OCI-LY7 (cell line): ENCODE results near the gene GADD45GIP1. TPM values are rescaled to one million over a fixed set of nuclear protein-coding genes. Genes with fewer than 3 reads are reported as not detected.
A peak's percentile ranks its signal among the peaks of the same experiment; 100 is the strongest.

Experiments
- BruUV-seq: library from RNA; stranded (reverse); fragments of 400-500 nt; replicated peaks from 2 replicates; lab custom pipeline; 2021; lab: Mats Ljungman, UMichigan
- CTCF ChIA-PET: fragments of 300-600 bp; sonication (Branson Sonifier 250); formaldehyde crosslinking; loops from one replicate; lab custom pipeline; 2022; ENCODE audit warnings: antibody characterized with exemption; ENCODE audit not compliant: unreplicated experiment; lab: Charles Lee
- POLR2A ChIA-PET: fragments of 300-600 bp; sonication (Branson Sonifier 250); formaldehyde crosslinking; loops from one replicate; lab custom pipeline; 2022; ENCODE audit warnings: antibody characterized with exemption; lab: Charles Lee
- DNase-seq: peaks from one replicate; pipeline ENCODE4 v3.0.0-alpha.2; 2015; ENCODE audit warnings: low spot score
- H2AFZ ChIP-seq: fragments of 200-600 bp; sonication (generic), shearing (Covaris generic); 2 replicates; pipeline ENCODE4 v1.6.1; 2014; ENCODE audit warnings: mild to moderate bottlenecking, antibody characterized with exemption, low read length, moderate library complexity
- H3K27ac ChIP-seq: fragments of 200-600 bp; sonication (generic); 2 replicates; pipeline ENCODE4 v1.5.1; 2014; ENCODE audit warnings: mixed run types, low read depth, mild to moderate bottlenecking, moderate library complexity, low read length, inconsistent platforms; ENCODE audit not compliant: poor library complexity, severe bottlenecking
- H3K36me3 ChIP-seq: fragments of 200-600 bp; sonication (generic); 2 replicates; pipeline ENCODE4 v1.6.1; 2014; ENCODE audit warnings: mild to moderate bottlenecking, antibody characterized with exemption, low read length, moderate library complexity, mixed read lengths; ENCODE audit not compliant: insufficient read depth
- H3K4me1 ChIP-seq: fragments of 200-600 bp; sonication (generic); 2 replicates; pipeline ENCODE4 v1.5.1; 2014; ENCODE audit warnings: mild to moderate bottlenecking, low read length; ENCODE audit not compliant: insufficient read depth, poor library complexity, severe bottlenecking
- H3K4me2 ChIP-seq: fragments of 200-600 bp; sonication (generic); 2 replicates; pipeline ENCODE4 v1.6.1; 2014; ENCODE audit warnings: mild to moderate bottlenecking, low read length
- H3K4me3 ChIP-seq: fragments of 200-600 bp; sonication (generic); 2 replicates; pipeline ENCODE4 v1.5.1; 2014; ENCODE audit warnings: mild to moderate bottlenecking, low read depth, low read length; ENCODE audit not compliant: poor library complexity, severe bottlenecking
- H3K79me2 ChIP-seq: fragments of 200-600 bp; sonication (generic); 2 replicates; pipeline ENCODE4 v1.6.1; 2016; ENCODE audit warnings: low read depth, mild to moderate bottlenecking, low read length, moderate library complexity, mixed read lengths; ENCODE audit not compliant: insufficient read depth
- H3K9me2 ChIP-seq: fragments of 200-600 bp; sonication (generic); 2 replicates; pipeline ENCODE4 v1.6.1; 2016; ENCODE audit warnings: mild to moderate bottlenecking, low read length, mixed read lengths; ENCODE audit not compliant: insufficient read depth
- H3K9me3 ChIP-seq: fragments of 200-600 bp; sonication (generic); 2 replicates; pipeline ENCODE4 v1.6.1; 2014; ENCODE audit warnings: mild to moderate bottlenecking, mixed run types, low read length, mixed read lengths
- H4K20me1 ChIP-seq: fragments of 200-600 bp; sonication (generic); 2 replicates; pipeline ENCODE4 v1.6.1; 2014; ENCODE audit warnings: mild to moderate bottlenecking, antibody characterized with exemption, low read length, moderate library complexity, mixed read lengths; ENCODE audit not compliant: insufficient read depth
- EZH2phosphoT487 ChIP-seq: fragments of 200-600 bp; sonication (generic); IDR thresholded peaks from 2 replicates; pipeline ENCODE4 v1.6.1; 2018; ENCODE audit warnings: low read depth, borderline replicate concordance, mild to moderate bottlenecking, mixed run types, antibody characterized with exemption, low read length, moderate library complexity, mixed read lengths
- intact Hi-C: fragments of 100-400 bp; cut with micrococcal nuclease; formaldehyde crosslinking; loops from one replicate; pipeline ENCODE4 v1.10.0; 2022; ENCODE audit not compliant: unreplicated experiment
- total RNA-seq, 2 experiments: library from RNA; depleted of rRNA in 1 of 2; stranded (reverse); fragments of >200 nt in 1 of 2; shearing (Covaris generic) in 1 of 2; gene quantifications; 2 replicates each; pipeline ENCODE4 v1.2.3, GENCODE V29; 2014 to 2022
- TF ChIP-seq, protein P1 (sequence below): fragments of 200-600 bp; sonication (generic); conservative IDR thresholded peaks from 2 replicates; pipeline ENCODE4 v1.5.1; 2014; ENCODE audit warnings: mild to moderate bottlenecking, antibody characterized with exemption, low read length, moderate library complexity, mixed read lengths

Gene GADD45GIP1
- total RNA-seq, 2 experiments from 2014 or later = 29.5 to 32.4 TPM

DNA sequence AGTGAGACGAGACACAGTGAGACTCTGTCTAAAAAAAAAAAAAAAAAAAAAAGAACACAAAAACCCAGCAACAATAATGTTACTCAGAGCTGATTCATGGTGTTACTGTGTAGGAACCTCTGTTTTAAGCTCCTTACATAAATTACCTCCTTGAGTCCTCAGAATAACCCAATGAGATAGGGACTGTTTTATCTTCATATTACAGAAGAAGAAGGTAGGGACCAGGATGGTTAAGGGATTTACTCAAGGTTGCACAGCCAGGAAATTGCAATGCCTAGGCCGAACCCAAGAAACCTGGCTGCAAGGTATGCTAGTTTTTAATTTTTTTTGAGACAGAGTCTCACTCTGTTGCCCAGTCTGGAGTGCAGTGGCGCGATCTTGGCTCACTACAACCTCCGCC lies 10.9 kb upstream of the GADD45GIP1 start:
- Histone ChIP-seq H3K9me3 (no peaks in the 10 kb centered on the region), H3K4me1 (peaks cover 6% of the 10 kb centered on the region), H4K20me1 (no peaks in the 10 kb centered on the region), H3K27ac (no peak overlapping the region), H3K4me3 (no peak overlapping the region), H3K9me2 (no peaks in the 10 kb centered on the region), H3K36me3 (no peaks in the 10 kb centered on the region), H2AFZ (no peak overlapping the region), H3K4me2 (no peak overlapping the region), H3K79me2 (no peaks in the 10 kb centered on the region)
- TF ChIP-seq EZH2phosphoT487 = no peak
- TF ChIP-seq, protein P1, sequence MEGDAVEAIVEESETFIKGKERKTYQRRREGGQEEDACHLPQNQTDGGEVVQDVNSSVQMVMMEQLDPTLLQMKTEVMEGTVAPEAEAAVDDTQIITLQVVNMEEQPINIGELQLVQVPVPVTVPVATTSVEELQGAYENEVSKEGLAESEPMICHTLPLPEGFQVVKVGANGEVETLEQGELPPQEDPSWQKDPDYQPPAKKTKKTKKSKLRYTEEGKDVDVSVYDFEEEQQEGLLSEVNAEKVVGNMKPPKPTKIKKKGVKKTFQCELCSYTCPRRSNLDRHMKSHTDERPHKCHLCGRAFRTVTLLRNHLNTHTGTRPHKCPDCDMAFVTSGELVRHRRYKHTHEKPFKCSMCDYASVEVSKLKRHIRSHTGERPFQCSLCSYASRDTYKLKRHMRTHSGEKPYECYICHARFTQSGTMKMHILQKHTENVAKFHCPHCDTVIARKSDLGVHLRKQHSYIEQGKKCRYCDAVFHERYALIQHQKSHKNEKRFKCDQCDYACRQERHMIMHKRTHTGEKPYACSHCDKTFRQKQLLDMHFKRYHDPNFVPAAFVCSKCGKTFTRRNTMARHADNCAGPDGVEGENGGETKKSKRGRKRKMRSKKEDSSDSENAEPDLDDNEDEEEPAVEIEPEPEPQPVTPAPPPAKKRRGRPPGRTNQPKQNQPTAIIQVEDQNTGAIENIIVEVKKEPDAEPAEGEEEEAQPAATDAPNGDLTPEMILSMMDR = no peak
- BruUV-seq = no TSS peak
- POLR2A ChIA-PET = interaction anchor here (0.7 kb wide), 1 partner anchor 201 kb away, joined by 3 read pairs; no protein-coding TSS in a partner anchor
- CTCF ChIA-PET = no interaction called here
- intact Hi-C loops = no loop called here
- no peak for DNase-seq

DNA sequence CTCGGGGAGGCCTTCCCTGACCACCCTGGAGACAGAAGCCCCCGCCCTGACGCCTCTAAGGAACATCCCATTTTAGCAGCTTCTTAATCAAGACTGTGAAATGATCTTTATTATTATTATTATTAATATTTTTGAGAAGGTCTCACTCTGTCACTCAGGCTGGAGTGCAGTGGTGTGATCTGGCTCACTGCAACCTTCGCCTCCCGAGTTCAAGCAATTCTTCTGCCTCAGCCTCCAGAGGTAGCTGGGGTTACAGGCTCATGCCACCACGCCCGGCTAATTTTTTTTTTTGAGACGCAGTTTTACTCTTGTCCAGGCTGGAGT lies 8.8 kb upstream of the GADD45GIP1 start:
- POLR2A ChIA-PET = interaction anchor here (0.6 to 1.0 kb wide), 5 partner anchors 11 to 75 kb away, joined by 3 to 5 read pairs (median 4); partner anchors contain the start of genes FARSA and GCDH
- H3K4me3 ChIP-seq = peak overlapping the region; percentile 65
- no peaks in the 10 kb centered on the region for H3K9me3 ChIP-seq
- peak overlapping the region; percentile 54 for H3K27ac ChIP-seq
- peak overlapping the region; percentile 94 for H2AFZ ChIP-seq
- no TSS peak for BruUV-seq
- H3K9me2 ChIP-seq = no peaks in the 10 kb centered on the region
- H3K36me3 ChIP-seq = no peaks in the 10 kb centered on the region
- H3K4me2 ChIP-seq = peak overlapping the region; percentile 74
- TF ChIP-seq, protein P1 = no peak
- TF ChIP-seq EZH2phosphoT487 = no peak
- intact Hi-C loops = loop anchor here (1.0 kb wide), 1 partner anchor 80 kb away; no protein-coding TSS in a partner anchor
- H3K79me2 ChIP-seq = no peaks in the 10 kb centered on the region
- CTCF ChIA-PET = interaction anchor here (0.5 to 1.9 kb wide), 11 partner anchors 10 to 221 kb away, joined by 3 to 13 read pairs (median 5); partner anchors contain the start of gene FARSA
- no peak for DNase-seq
- H4K20me1 ChIP-seq = no peaks in the 10 kb centered on the region
- H3K4me1 ChIP-seq = peaks cover 6% of the 10 kb centered on the region

DNA sequence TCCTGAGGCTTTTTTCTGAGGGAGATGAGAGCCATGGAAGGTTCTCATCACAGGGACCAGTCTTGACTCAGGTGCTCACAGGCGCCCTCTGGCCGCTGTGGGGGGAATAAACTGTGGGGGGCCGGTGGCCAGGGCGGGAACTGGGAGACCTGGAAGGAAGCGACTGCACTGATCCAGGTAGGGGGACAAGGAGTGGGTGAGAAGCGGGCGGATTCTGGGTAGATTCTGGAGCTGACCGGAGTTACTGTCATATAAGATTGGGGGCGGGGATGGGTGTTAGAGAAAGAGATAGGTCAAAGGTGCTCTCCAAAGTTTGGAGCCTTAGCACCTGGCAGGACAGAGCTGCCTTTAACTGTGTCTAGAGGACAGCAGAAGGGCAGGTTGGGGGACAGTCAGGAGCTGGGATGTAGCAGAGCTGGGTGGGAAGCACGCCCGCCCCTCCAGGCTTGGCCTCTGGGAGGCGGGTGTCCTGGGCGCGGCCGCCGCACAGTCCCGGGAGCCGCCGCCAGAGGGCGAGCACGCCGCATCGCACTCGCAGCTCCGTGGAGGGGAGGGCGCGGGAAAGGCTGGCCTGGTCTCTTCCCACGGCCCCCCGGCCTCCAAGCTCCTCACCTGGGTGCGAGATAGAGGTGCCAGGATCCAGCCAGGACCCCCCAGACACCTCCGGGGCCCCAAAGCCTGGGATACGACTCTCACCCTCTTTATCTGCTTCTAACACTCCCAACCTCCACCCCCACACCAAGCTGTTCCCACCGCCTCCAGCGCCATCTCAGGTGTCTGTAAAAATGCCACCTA lies 8.2 kb upstream of the GADD45GIP1 start:
- peak overlapping the region; percentile 54 for H3K27ac ChIP-seq
- CTCF ChIA-PET = interaction anchor here (0.5 to 1.9 kb wide), 13 partner anchors 11 to 221 kb away, joined by 3 to 13 read pairs (median 5); partner anchors contain the start of genes FARSA and GCDH

More for the DNA sequence above, 8.2 kb upstream of the GADD45GIP1 start:
- POLR2A ChIA-PET = interaction anchor here (0.6 to 1.0 kb wide), 4 partner anchors 10 to 75 kb away, joined by 3 to 4 read pairs (median 4); partner anchors contain the start of gene GCDH
- H3K4me3 ChIP-seq = peak overlapping the region; percentile 65
- H3K79me2 ChIP-seq = no peaks in the 10 kb centered on the region
- peak overlapping the region; percentile 74 for H3K4me2 ChIP-seq
- H4K20me1 ChIP-seq = no peaks in the 10 kb centered on the region
- peaks cover 6% of the 10 kb centered on the region for H3K4me1 ChIP-seq
- H3K36me3 ChIP-seq = no peaks in the 10 kb centered on the region
- DNase-seq = peak; percentile 85
- H2AFZ ChIP-seq = peak overlapping the region; percentile 94
- intact Hi-C loops = loop anchor here (1.0 kb wide), 1 partner anchor 80 kb away; no protein-coding TSS in a partner anchor
- H3K9me2 ChIP-seq = no peaks in the 10 kb centered on the region
- no peaks in the 10 kb centered on the region for H3K9me3 ChIP-seq
- TF ChIP-seq, protein P1 = peak; percentile 95
- TF ChIP-seq EZH2phosphoT487 = no peak
- BruUV-seq = no TSS peak
